ENCODE data around the gene EZR.
"Not testable (repeated sequence)": the region's sequence is repeated elsewhere in the genome, so short reads cannot be mapped to it uniquely, and the experiment has no call there.

The EZR gene

DNA sequence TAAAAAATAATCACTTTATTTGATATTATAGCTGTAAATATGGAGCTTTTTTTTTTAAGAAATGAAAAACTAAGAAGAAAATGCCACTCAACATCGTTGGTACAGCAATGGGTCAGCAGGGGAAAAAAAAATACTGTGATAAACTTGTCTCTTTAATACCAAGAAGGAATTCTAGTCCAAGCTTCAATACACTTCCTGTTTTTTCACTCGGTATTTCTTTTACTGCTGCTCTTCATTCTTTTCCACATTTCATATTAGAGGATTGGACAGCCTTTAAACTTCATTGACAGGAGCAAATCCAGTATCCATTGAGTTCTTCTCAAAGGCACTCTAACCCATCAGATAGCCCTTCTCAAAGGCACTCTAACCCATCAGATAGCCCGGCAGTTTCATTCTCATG lies 22.2 kb upstream of the EZR start:
- no peak for DNase-seq (ENCODE audit: low read depth in 2 of 2)

GRCh38 chr6:158840465-158840864 lies 21.3 kb upstream of the EZR start:
- DNase-seq (ENCODE audit: low read depth in 2 of 2) = no peak

- no peak for DNase-seq (ENCODE audit: low read depth in 2 of 2)
Measured at GRCh38 chr6:158839796-158840195, 20.6 kb upstream of the EZR start.

- not testable (repeated sequence) for DNase-seq (ENCODE audit: low read depth in 2 of 2)
Measured at GRCh38 chr6:158838790-158839189, 19.6 kb upstream of the EZR start.

DNA sequence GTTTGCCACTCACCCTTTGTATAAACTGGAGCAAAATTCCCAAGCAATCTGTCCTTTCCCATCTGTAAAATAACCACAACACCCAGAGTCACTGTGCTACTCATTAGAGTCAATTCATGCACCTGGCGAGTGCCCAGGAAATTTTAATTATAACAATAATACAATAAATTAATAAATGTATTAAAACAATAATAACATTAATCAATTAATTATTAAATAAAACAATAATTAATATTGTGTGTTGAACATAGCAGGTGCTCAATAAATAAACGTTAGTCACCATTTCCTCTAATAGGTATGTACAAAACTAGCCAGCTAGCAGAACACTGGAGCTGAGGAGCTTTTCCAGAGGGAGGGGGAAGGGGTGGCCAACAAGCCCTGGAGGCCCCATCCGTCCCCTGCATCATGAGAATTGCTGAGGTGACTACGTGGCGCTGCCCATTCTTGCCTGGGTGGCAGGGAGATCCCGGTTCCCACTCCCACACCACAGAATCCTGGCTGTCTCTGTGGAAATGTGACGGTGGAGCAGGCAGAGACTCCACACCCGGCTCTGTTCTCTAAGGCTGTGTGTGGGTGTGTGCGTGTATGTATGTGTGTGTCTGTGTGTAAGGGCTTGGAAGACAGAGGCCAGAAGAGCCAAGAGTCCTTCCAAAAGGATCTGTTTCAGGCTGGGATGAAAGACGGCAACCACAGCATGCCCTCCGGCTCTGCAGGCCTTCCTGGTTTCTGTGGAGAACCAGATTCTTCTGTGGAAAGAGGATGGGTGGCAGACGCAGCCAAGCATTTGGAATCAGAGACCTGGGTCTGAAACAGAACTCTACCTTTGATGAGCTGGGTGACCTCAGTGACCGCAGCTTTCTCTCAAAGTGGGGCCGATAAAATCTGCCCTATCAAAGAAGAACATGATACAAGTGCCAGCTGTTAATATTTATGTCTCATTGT lies 18.8 kb upstream of the EZR start:
- no peak for DNase-seq (ENCODE audit: low read depth in 2 of 2)

DNA sequence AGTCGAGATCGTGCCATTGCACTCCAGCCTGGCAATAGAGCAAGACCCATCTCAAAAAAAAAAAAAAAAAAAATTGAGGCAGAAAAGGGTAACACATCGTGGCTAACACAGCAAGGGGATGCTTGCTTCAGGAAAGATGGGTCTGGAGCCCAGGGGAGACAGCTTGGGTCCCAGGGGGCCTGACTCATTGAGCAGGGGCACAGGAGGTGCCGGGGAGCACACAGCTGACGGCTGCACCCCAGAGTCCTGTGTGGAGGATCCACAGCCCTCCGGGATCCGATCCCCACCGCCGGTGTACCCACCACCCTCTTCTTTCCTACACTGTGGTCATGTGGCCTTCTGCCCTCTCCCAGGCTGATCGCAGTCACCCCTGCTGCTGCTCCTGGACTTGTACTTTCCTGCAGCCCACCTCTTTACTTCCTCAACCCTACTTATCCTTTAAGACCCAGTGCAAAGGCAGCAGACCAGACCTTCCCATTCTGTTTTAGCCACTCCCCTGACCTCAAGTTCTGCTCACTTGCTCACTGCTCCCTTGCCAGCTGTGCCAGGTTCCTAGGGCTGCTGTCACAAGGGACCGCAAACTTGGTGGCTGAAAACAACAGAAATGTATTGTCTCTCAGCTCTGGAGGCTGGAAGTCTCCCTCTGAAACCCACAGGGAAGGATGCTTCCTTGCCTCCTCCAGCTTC lies 17.6 kb upstream of the EZR start:
- DNase-seq (ENCODE audit: low read depth in 2 of 2) = no peak

- no peak for DNase-seq (ENCODE audit: low read depth in 2 of 2)
Measured at GRCh38 chr6:158835616-158836221, 16.6 kb upstream of the EZR start.

DNA sequence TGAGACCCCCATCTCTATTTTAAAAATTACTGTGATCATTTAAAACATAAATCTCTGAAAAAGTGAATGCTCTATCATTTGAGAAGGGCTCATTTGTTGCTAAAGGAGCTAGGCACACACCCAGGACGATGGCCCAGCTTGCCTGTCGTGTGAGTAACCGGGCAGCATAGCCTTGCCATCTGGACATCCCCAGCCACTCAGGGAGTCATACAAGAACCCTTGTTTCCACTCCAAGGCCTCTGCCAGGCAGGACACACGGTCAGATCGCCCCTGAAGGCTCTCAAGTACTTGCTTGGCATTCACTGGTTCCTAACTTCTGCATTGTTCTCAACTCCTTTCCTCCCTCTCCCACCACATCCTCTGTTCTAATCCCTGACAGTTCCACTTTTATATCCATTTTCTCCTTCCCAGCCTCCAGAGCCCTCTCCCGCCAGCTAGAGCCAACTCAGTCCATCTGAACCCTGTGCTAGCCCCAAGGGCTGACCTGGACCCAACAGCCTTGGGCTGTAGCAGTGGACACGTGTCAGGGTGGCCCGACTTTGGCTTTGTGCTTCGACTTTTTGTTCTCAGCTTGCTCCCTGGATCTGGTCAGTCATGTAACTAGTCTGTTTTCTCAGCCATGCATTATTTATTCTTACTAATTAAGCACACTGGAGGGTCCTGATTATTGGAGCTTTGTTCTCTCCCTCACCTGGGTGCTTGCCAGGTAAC lies 15.7 kb upstream of the EZR start:
- DNase-seq (ENCODE audit: low read depth in 2 of 2) = no peak

DNA sequence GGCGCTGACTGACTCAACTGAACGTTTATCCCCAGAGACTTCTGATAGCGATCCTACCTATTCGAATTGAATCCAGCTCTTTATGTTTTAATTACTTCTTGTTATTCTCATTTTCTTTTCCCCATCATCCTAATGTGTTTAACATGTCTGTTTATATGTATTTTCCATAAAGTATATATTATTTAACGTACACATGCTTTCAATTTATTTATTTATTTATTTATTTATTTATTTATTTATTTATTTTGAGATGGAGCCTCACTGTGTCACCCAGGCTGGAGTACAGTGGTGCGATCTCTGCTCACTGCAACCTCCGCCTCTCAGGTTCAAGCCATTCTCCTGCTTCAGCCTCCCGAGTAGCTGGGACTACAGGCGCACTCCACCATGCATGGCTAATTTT lies 13.6 kb upstream of the EZR start:
- not testable (repeated sequence) for DNase-seq (ENCODE audit: low read depth in 2 of 2)

DNA sequence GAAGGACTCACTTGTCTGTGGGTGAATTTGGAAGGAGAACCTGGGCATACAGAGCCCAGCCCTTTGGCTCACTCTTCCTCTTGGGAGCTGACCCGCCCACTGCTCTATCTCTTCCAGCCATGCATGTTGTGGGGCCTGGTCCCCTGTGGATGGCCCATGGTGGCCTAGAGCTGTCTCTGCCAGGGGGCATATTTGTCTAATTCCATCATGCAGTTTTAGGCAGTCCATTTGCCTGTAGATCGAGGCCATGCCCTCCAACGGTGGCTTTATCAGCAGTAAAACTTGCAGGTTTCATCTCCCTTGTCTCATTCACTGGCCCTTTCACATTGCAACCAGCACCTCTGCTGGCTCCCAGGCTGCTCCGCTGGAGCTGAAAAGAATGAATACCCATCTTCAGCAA lies 12.9 kb upstream of the EZR start:
- DNase-seq (ENCODE audit: low read depth in 2 of 2) = no peak

GRCh38 chr6:158831571-158831970 lies 12.4 kb upstream of the EZR start:
- no peak for DNase-seq (ENCODE audit: low read depth in 2 of 2)

DNA sequence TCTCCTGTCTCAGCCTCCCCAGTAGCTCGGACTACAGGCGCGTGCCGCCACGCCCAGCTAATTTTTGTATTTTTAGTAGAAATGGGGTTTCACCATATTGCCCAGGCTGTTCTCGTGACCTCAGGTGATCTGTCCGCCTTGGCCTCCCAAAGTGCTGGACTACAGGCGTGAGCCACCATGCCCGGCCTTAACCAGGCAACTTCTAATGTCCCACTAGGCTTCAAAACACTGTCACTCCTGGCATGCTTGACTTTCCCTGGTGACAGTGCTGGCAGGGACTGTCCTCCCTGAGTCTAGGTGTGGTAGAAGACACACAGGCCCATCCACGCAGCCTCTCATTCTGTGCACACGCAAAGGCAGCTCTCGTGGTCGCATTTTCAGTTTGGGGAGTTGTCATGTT lies 11.6 kb upstream of the EZR start:
- no peak for DNase-seq (ENCODE audit: low read depth in 2 of 2)

GRCh38 chr6:158828807-158829206 lies 9.6 kb upstream of the EZR start:
- no peak for DNase-seq (ENCODE audit: low read depth in 2 of 2)

GRCh38 chr6:158826819-158827501 lies 7.8 kb upstream of the EZR start:
- no peak for DNase-seq (ENCODE audit: low read depth in 2 of 2)

DNA sequence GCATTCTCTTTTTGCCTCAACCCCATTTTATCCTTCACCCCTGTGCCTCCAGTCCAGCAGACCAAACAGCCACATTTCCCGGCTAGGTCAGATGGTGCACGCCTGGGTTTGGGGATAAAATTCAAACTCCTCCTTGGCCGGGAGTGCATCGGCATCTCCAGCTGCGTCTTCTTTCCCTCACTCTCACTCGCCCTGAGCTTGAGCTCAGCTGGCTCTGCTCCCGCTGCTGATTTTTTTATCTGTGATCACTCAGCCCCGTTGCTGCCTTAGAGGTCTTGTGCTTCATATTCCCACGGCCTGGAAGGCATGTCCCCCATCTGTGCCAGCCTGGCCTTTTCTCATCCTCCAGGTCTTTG lies 6.8 kb upstream of the EZR start:
- no peak for DNase-seq (ENCODE audit: low read depth in 2 of 2)

DNA sequence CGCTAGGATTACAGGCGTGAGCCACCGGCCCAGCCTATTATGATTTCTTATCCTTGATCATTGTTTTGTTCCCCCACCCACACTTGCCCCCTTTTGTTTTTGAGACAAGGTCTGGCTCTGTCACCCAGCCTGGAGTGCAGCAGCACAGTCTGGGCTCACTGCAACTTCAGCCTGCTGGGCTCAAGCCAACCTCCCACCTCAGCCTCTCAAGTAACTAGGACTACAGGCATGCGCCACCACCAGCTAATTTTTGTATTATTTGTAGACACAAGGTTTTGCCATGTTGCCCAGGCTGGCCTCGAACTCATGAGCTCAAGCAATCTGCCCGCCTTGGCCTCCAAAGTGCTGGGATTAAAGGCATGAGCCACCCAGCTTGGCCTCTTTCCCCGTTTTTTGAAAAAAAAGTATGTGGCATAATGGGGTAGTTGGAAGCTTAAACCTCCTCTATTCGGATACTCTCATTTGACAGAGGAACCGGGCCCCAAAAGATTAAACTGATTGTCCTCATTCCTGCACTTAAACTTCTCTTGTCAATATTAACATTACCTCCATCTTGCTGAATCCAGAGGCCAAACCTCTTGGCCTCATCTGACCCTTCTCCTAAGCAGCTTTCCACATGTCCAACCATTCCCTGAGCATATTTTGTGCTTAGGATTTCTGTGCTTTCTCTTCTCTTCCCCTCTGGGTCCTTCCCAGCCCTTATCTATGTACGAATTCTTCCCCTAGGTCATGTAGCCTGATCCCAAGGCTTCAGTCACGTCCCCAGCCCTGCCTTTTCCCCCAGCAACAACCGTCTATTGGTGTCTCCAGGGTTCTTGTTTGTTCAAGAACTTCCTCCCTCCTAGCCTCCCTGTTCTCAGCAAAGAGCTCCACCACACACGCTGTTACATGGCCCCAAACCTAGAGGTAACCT lies 6.1 kb upstream of the EZR start:
- DNase-seq (ENCODE audit: low read depth in 2 of 2) = no peak

DNA sequence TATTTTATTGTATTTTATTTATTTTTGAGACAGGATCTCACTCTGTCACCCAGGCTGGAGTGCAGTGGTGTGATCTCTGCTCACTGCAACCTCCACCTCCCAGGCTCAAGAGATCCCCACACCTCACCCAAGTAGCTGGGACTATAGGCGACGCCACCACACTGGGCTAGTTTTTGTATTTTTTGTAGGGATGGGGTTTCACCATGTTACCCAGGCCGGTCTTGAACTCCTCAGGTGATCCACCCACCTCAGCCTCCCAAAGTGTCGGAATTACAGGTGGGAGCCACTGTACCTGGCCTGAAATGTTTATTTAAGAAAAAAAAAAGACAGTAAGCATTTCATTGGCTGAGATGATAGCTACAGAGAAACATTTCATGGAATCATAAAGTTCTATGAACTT lies 4.4 kb upstream of the EZR start:
- not testable (repeated sequence) for DNase-seq (ENCODE audit: low read depth in 2 of 2)

- no peak for DNase-seq (ENCODE audit: low read depth in 2 of 2)
Measured at GRCh38 chr6:158819977-158820622, 932 bp upstream of the EZR start.

DNA sequence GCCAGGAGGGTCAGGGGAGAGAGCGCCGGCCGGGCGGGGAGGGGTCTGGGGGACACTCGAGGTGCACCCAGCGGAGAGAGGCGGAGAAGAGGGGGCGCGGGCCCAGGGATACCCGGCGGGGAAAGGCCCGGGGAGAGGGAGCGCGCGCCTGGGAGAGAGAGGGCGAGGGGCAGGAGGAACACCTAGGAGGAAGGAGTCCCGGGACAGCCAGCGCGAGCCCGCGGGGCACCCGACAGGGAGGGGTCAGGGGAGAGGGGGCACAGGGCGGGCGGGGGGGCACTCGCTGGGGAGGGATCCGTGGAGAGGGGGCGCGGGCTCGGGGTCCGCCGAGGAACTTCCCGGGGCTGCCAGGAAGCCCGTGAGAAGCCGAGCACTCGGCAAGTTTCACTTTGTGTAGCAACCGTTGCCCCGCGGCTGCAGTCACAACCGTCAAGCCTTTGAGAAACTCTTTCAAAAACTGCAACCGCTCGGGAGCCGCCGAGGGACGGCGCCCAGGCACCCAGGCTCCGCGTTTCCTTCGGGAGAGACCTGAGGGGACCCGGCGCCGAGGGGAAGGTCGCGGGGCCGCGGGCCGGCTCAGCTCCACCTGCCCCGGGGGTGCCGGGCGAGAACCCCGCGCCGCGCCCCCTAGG lies 471 bp downstream of the EZR start:
- peak; percentile 61 to 72 for DNase-seq (ENCODE audit: low read depth in 2 of 2)

Measured in stimulated activated CD4-positive, alpha-beta T cell treated with anti-CD3 and anti-CD28 coated beads, Interleukin-4, amount 100 ng/mL, for 48 hours (primary cell).